GM18517 (cell line): ENCODE results near the gene HNRNPR.
"Not testable (repeated sequence)": the region's sequence is repeated elsewhere in the genome, so short reads cannot be mapped to it uniquely, and the experiment has no call there.

Experiments
- ATAC-seq: cut with Tn5 transposase; IDR thresholded peaks from one replicate; pipeline ENCODE4 v1.9.1; 2021; ENCODE audit warnings: mild to moderate bottlenecking, moderate library complexity; ENCODE audit not compliant: unreplicated experiment

Gene HNRNPR

GRCh38 chr1:23331713-23332112 lies 12.4 kb downstream of the HNRNPR start:
- ATAC-seq = no peak

- no peak for ATAC-seq
Measured at GRCh38 chr1:23330846-23331245, 13.2 kb downstream of the HNRNPR start.

- no peak for ATAC-seq
Measured at GRCh38 chr1:23325393-23325792, 18.7 kb downstream of the HNRNPR start.

GRCh38 chr1:23322770-23323169 lies 21.3 kb downstream of the HNRNPR start:
- ATAC-seq = no peak

- not testable (repeated sequence) for ATAC-seq
Measured at GRCh38 chr1:23310280-23310679, 33.8 kb downstream of the HNRNPR start.

GRCh38 chr1:23304140-23304620 lies 39.9 kb downstream of the HNRNPR start:
- ATAC-seq = no peak

- ATAC-seq = no peak
Measured at GRCh38 chr1:23303524-23303923, 40.6 kb downstream of the HNRNPR start.

GRCh38 chr1:23296931-23297330 lies 47.2 kb downstream of the HNRNPR start:
- no peak for ATAC-seq

- ATAC-seq = no peak
Measured at GRCh38 chr1:23291706-23292105, 52.4 kb downstream of the HNRNPR start.

- ATAC-seq = no peak
Measured at GRCh38 chr1:23290836-23291565, 53.1 kb downstream of the HNRNPR start.

GRCh38 chr1:23288671-23289070 lies 55.4 kb downstream of the HNRNPR start:
- no peak for ATAC-seq

- no peak for ATAC-seq
Measured at GRCh38 chr1:23288201-23288600, 55.9 kb downstream of the HNRNPR start.

GRCh38 chr1:23286401-23286800 lies 57.7 kb downstream of the HNRNPR start:
- ATAC-seq = no peak

- no peak for ATAC-seq
Measured at GRCh38 chr1:23283667-23284602, 60.1 kb downstream of the HNRNPR start.

GRCh38 chr1:23282957-23283356 lies 61.1 kb downstream of the HNRNPR start:
- ATAC-seq = no peak

GRCh38 chr1:23278717-23279116 lies 65.4 kb downstream of the HNRNPR start:
- ATAC-seq = no peak

- no peak for ATAC-seq
Measured at GRCh38 chr1:23276531-23276930, 67.6 kb downstream of the HNRNPR start.

GRCh38 chr1:23274134-23274505 lies 70.0 kb downstream of the HNRNPR start:
- no peak for ATAC-seq

- ATAC-seq = no peak
Measured at GRCh38 chr1:23273450-23274133, 70.5 kb downstream of the HNRNPR start.

- no peak for ATAC-seq
Measured at GRCh38 chr1:23263380-23263887, 80.7 kb downstream of the HNRNPR start.

GRCh38 chr1:23258082-23258481 lies 86.0 kb downstream of the HNRNPR start:
- ATAC-seq = not testable (repeated sequence)
